GM12891 (cell line): ENCODE data around the gene MTA3.

Experiments used
- DNase-seq: peaks from one replicate; pipeline ENCODE4 v3.0.0; 2011; ENCODE audit warnings: low spot score; ENCODE audit not compliant: insufficient read length
- FAIRE-seq: peaks from 2 replicates; lab custom pipeline; 2011; peaks lifted over from hg19 to GRCh38; lab: Jason Lieb, UNC
- PAX5 ChIP-seq: IDR thresholded peaks from 2 replicates; pipeline ENCODE4 v1.6.1; 2011; ENCODE audit warnings: low read length, moderate library complexity, mild to moderate bottlenecking; ENCODE audit not compliant: insufficient read depth, severe bottlenecking
- POLR2A ChIP-seq: IDR thresholded peaks from 2 replicates; pipeline ENCODE4 v1.6.1; 2011; ENCODE audit warnings: low read depth, low read length, control low read depth
- POLR2AphosphoS5 ChIP-seq: IDR thresholded peaks from 2 replicates; pipeline ENCODE4 v1.6.1; 2011; ENCODE audit warnings: low read depth, low read length, control low read depth
- POU2F2 ChIP-seq: IDR thresholded peaks from 2 replicates; pipeline ENCODE4 v1.6.1; 2011; ENCODE audit warnings: low read depth, mild to moderate bottlenecking, control low read depth, low read length, moderate library complexity
- SPI1 ChIP-seq: IDR thresholded peaks from 2 replicates; pipeline ENCODE4 v1.6.1; 2011; ENCODE audit warnings: low read depth, low read length, control low read depth
- TAF1 ChIP-seq: IDR thresholded peaks from 2 replicates; pipeline ENCODE4 v1.6.1; 2011; ENCODE audit warnings: low read depth, low read length, control low read depth

MTA3 gene

GRCh38 chr2:42755191-42755880 lies 186.9 kb downstream of the MTA3 start:
- TF ChIP-seq TAF1 (no peak), POU2F2 (no peak), SPI1 (peak; percentile 36; the same call in 1 of the 2 replicates)
- FAIRE-seq (no peak), DNase-seq (no peak)

- DNase-seq (no peak), FAIRE-seq (no peak)
- TF ChIP-seq SPI1: no peak
- TF ChIP-seq TAF1: no peak
- TF ChIP-seq POU2F2: no peak
- TF ChIP-seq POLR2A: no peak
- TF ChIP-seq PAX5: no peak
- TF ChIP-seq POLR2AphosphoS5: no peak
These were observed 187.8 kb downstream of the MTA3 start for GRCh38 chr2:42756150-42756775.

GRCh38 chr2:42756966-42757513 lies 188.6 kb downstream of the MTA3 start:
- TF ChIP-seq POU2F2: no peak
- TF ChIP-seq TAF1: no peak
- no peak for TF ChIP-seq POLR2AphosphoS5
- TF ChIP-seq SPI1: no peak
- TF ChIP-seq POLR2A: no peak
- TF ChIP-seq PAX5: no peak
- DNase-seq: no peak
- FAIRE-seq: no peak

GRCh38 chr2:42757981-42758740 lies 189.7 kb downstream of the MTA3 start:
- TF ChIP-seq TAF1: no peak
- no peak for TF ChIP-seq POLR2A
- no peak for TF ChIP-seq POU2F2
- no peak for TF ChIP-seq POLR2AphosphoS5
- TF ChIP-seq SPI1: no peak
- TF ChIP-seq PAX5: no peak
- FAIRE-seq (peak; percentile 35), DNase-seq (no peak)

GRCh38 chr2:42758751-42759150 lies 190.3 kb downstream of the MTA3 start:
- no peak for DNase-seq
- no peak for FAIRE-seq
- TF ChIP-seq SPI1: no peak
- no peak for TF ChIP-seq POU2F2
- TF ChIP-seq TAF1: no peak
- TF ChIP-seq PAX5: no peak
- no peak for TF ChIP-seq POLR2A
- TF ChIP-seq POLR2AphosphoS5: no peak

- TF ChIP-seq POLR2AphosphoS5 (no peak), POLR2A (no peak), PAX5 (no peak), SPI1 (no peak), POU2F2 (no peak), TAF1 (no peak)
- FAIRE-seq: no peak
- DNase-seq: no peak
These were observed 193.1 kb downstream of the MTA3 start for GRCh38 chr2:42761554-42761953.

- FAIRE-seq (no peak), DNase-seq (no peak)
- TF ChIP-seq POU2F2: no peak
- no peak for TF ChIP-seq POLR2AphosphoS5
- TF ChIP-seq POLR2A: no peak
- no peak for TF ChIP-seq PAX5
- no peak for TF ChIP-seq SPI1
- no peak for TF ChIP-seq TAF1
These were observed 193.7 kb downstream of the MTA3 start for GRCh38 chr2:42762155-42762554.

GRCh38 chr2:42762823-42763804 lies 194.7 kb downstream of the MTA3 start:
- DNase-seq (no peak), FAIRE-seq (no peak)
- no peak for TF ChIP-seq TAF1
- no peak for TF ChIP-seq PAX5
- no peak for TF ChIP-seq POU2F2
- no peak for TF ChIP-seq POLR2A
- no peak for TF ChIP-seq POLR2AphosphoS5
- no peak for TF ChIP-seq SPI1

GRCh38 chr2:42764096-42764495 lies 195.7 kb downstream of the MTA3 start, which contains the start of gene OXER1:
Gene OXER1 (minus strand): TSS chr2:42764135. CDS start chr2:42764062, 73 bp downstream.
- DNase-seq (no peak), FAIRE-seq (no peak)
- TF ChIP-seq SPI1 (no peak), TAF1 (no peak), POLR2AphosphoS5 (no peak), POLR2A (no peak), PAX5 (no peak), POU2F2 (no peak)
